ENCODE results near the gene DOK6.

- TF ChIP-seq POLR2A (IDR thresholded peaks at IDR 0.05) (no peak), CTCF (IDR thresholded peaks at IDR 0.05) (no peak), EP300 (IDR thresholded peaks at IDR 0.05; ENCODE audit: low read depth) (no peak), POLR2AphosphoS5 (IDR thresholded peaks at IDR 0.05) (no peak)
Measured at GRCh38 chr18:69780851-69781250, 380.2 kb downstream of the DOK6 start.

All from transverse colon (tissue), 4 donors.